HG02870 (cell line): ENCODE data around the gene LZTR1.

Experiments
- ATAC-seq: cut with Tn5 transposase; IDR thresholded peaks from one replicate; pipeline ENCODE4 v1.9.1; 2021; ENCODE audit warnings: mild to moderate bottlenecking, moderate library complexity; ENCODE audit not compliant: unreplicated experiment

Gene LZTR1

DNA sequence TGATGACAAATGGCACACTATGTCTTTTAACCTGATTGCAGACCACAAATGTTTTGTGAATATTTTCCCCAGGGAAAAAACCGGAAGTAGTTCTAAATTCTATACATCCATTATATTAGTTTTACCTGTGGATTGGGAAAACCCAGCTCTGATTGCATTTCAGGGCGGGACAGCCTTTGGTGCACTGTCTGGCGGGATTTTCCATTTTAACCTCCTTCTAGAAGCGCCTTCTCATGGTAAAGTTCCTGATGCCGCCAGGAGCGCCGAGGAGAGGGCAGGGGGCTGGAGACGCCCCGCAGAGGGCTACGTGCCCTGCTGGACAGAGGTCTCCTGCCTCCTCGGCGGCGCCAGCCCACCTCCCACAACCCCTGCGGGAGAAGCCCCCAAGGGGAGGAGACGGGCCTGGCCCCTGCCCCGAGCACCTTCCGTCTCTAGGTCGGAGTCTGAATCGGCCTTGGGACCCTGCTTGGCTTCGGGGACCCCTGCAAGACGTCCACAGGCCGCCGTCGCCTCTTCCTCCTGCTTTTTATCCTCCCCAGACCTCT lies 31.6 kb downstream of the LZTR1 start:
- ATAC-seq, result no peak

DNA sequence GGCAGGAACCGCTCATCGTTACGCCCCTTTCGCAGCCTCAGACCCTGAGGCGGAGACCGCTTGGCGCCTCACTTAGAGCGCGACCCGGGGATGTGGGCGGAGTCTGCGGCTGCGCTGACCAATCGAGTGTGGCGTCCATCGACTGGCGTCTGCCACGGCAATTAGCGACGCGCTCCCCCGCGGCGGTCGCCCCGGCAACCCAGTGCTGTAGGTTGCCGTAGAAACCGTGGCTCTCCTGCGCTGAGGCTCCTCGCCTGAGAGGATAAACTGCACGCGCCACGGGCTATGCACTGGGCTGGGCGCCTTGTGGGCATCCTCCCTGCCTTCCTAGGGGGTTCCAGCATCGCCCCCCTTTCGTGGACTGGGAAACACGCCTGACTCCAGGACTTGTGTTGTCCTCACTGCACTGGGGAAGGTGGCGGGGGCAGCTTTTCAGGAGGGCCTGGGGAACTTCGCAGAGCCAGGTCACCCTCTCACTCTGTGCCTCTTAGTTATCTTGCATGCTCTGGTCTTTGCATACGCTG lies 32.2 kb downstream of the LZTR1 start:
- ATAC-seq, result peak; percentile 66

DNA sequence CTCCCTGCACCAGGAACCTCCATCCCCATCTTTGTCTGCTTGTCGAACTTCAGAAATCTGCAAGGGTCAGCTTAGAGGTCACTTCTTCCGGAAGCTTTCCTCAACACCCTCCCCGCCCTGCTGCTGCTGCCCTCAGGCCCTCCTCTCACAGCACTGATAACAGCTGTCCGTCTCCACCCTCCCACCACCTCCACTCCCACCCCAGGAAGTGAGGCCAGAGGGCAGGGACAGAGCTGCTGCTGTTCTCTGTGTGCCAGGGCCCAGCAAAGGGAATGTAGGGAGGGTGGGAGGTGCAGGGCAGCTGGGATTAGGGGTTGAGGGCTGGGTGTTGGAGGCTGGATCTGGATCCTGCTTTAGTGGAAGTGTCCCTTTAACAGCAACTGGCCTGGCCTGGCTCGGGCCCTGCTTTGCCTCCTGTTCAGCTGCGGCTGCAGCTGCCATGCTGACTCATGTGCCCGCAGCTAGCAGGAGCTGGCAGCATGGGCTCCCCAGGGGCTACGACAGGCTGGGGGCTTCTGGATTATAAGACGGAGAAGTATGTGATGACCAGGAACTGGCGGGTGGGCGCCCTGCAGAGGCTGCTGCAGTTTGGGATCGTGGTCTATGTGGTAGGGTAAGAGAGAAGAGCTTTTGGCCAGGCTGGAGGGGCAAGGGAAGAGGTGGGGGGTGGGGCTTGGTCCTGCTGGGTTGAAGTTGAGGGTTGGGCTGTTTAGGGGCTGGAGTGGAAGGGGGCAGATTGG lies 32.8 kb downstream of the LZTR1 start, which contains the start of gene P2RX6:
Gene P2RX6 (plus strand): TSS at position 440 of the 740 bp plus-strand sequence. CDS start 10 bp downstream, at position 450.
- ATAC-seq, result no peak

DNA sequence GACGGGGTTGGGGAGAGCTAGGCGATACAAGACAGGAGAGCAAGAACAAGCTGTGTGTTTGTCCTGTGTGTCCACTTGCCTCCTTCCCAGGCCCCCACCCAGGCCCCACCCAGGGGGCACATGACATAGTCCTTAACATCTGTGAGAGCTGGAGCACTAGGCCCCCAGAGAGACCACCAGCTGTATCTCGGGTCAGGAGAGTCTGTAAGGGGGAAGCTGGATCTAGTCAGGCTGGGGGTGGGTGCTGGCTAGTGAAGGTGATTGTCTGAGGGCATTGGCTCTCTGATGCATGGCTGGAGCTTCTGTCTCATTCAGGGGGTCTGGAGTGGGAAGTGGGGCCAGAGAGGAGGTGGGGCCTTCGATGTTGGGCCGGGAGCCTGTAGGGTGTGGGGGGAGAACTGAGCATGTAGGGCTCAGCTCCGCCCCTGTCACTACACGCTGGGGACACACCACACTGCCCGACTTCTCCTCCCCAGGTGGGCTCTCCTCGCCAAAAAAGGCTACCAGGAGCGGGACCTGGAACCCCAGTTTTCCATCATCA lies 33.4 kb downstream of the LZTR1 start:
- no peak for ATAC-seq

DNA sequence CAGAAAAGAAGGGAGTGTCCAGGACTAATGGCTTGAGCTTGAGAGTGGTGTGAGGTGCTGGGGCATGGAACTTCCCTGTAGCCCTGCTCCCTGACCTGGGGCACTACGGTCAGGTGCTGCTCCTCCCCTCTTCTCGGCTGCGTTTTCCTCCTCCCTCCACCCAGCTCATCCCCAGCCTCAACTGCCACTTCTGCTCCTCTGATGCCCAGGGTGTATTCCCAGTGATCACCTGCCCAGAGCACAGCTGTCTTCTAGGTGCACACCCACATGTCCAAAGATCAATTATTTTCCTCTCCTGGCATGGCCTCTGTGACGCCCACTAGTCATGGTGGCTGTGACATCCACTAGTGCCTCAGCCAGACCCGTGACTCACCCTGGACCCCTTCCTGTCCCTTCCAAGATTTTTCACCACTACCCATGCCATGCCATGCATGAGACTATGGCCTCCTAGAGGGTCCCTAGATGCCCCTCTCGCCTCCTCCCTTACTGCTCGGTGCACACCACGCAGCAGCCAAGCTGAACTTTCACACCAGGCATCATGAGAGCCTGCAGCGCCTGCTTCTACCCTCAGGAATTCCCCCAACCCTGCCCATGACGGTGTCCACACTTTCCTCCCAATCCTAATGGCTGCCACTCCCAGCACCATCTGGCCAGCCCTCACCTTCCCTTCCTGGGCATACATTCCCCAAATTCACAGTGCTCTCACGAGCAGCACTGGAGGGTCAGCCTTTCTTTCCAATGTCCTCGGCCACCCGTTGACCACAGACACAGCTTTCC lies 34.7 kb downstream of the LZTR1 start:
- ATAC-seq, result no peak

DNA sequence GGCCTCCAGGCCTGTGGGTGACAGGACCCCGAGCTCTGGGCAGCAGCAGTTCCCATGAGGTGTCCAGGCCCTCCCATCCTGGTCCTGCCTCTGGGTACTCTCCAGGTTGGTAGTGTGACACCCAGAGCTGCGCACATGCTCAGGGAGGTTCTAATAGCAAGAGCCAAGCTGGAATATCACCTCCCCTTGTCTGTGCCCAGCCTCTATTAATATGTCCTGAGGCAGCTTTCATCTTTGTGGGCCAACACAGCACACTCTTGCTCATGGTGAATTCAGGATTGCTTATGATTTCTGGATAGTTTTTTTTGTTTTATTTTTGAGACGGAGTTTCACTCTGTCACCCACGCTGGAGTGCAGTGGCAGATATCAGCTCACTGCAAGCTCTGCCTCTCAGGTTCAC lies 36.2 kb downstream of the LZTR1 start:
- no peak for ATAC-seq

DNA sequence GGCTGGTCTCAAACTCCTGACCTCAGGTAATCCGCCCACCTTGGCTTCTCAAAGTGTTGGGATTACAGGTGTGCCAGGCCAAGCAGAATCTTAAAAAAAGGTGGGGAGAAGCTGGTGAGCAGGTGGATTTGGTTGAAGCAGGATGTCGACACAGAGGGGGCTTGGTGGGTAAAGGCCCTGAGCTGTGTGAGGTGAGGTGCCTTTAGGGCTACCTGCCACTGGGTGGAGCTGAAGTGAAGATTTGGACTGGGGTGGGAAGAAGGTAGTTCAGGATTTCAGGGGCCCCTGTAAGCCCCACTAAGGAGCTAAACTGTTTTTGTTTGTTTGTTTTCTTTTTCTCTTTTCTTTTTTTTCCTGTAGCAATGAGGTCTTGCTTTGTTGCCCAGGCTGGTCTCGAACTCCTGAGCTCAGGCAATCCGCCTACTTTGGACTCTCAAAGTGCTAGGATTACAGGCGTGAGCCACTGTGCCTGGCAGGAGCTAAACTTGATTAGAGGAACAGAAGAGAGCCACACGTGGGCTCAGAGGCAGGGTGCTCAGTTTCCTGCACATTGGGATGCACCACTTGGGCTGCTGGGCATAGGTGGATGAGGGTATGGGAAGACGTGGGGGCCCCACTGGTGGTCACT lies 38.8 kb downstream of the LZTR1 start:
- no peak for ATAC-seq

DNA sequence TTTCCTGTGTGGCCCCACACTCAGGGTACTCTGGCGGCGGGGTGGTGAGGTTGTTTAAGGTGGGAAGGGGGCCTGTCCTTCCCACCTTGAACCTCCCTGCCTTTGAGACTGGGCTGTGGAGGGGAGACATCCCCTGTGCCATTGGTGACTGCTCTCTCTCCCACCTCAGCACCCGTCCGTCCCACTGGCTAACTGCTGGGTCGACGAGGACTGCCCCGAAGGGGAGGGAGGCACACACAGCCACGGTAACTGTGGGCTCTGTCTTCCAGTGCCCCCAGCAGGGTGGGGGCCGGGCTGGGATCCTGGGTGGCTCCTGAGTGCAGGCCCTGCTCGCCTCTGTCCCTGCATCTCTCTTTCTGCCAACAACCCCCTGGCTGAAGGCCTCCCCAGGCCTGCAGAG lies 40.4 kb downstream of the LZTR1 start:
- ATAC-seq, result no peak

DNA sequence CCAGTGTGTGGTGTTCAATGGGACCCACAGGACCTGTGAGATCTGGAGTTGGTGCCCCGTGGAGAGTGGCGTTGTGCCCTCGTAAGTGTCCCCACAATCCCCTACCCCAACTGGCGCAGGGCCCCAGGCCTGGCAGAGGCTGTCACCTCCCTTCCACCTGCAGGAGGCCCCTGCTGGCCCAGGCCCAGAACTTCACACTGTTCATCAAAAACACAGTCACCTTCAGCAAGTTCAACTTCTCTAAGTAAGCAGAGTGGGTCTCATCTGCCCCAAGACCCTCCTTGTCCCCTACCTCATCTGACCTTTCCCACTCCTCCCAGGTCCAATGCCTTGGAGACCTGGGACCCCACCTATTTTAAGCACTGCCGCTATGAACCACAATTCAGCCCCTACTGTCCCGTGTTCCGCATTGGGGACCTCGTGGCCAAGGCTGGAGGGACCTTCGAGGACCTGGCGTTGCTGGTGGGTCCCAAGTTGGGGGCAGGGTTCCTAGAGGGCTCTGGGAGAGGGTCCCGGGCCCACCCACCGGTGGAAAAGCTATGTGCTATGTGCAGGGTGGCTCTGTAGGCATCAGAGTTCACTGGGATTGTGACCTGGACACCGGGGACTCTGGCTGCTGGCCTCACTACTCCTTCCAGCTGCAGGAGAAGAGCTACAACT lies 41.0 kb downstream of the LZTR1 start:
- no peak for ATAC-seq

DNA sequence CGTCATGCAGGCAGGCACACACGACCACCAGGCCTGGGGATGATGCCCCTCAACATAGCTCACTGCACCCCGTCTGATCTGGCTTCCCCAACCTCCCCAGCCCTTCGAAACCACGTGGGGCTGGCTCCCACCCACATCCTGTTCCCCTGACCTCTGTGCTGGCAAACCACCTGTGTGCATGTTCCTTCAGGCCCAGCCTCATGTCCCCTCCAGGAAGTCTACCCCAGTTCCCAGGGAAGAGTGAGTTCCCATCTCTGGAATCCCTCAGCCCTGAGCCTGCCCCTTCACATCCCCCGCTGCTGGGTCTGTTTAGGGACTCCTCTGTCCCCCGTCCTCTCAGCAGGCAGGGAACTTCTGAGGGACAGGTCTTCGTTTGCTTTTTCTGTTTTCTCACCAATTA lies 43.2 kb downstream of the LZTR1 start:
- no peak for ATAC-seq

DNA sequence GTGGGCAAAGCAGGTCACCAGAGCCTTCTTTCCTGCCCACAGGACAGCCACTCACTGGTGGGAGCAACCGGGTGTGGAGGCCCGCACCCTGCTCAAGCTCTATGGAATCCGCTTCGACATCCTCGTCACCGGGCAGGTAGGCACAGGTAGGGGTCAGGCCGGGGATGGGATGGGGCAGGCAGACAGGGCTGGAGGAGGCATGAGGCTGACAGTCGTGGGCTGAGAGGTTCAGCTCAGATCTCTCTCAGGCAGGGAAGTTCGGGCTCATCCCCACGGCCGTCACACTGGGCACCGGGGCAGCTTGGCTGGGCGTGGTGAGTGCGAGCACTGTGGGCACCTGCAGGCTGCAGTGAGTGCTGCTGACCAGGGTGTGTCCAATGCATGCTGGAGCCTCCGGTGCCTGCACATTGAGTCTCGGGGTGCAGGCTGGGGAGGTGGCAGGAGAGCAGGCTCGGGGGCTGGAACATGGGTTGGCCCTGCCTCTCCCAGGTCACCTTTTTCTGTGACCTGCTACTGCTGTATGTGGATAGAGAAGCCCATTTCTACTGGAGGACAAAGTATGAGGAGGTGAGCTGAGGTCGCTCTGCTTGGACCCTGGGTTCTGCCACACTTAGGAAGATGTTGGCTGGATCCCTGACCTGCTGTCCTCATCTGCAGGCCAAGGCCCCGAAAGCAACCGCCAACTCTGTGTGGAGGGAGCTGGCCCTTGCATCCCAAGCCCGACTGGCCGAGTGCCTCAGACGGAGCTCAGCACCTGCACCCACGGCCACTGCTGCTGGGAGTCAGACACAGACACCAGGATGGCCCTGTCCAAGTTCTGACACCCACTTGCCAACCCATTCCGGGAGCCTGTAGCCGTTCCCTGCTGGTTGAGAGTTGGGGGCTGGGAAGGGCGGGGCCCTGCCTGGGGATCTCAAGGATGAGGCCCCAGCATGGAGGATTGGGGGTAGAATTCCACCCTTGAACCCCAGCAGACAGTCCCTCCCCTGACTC lies 44.0 kb downstream of the LZTR1 start:
- ATAC-seq, result no peak

DNA sequence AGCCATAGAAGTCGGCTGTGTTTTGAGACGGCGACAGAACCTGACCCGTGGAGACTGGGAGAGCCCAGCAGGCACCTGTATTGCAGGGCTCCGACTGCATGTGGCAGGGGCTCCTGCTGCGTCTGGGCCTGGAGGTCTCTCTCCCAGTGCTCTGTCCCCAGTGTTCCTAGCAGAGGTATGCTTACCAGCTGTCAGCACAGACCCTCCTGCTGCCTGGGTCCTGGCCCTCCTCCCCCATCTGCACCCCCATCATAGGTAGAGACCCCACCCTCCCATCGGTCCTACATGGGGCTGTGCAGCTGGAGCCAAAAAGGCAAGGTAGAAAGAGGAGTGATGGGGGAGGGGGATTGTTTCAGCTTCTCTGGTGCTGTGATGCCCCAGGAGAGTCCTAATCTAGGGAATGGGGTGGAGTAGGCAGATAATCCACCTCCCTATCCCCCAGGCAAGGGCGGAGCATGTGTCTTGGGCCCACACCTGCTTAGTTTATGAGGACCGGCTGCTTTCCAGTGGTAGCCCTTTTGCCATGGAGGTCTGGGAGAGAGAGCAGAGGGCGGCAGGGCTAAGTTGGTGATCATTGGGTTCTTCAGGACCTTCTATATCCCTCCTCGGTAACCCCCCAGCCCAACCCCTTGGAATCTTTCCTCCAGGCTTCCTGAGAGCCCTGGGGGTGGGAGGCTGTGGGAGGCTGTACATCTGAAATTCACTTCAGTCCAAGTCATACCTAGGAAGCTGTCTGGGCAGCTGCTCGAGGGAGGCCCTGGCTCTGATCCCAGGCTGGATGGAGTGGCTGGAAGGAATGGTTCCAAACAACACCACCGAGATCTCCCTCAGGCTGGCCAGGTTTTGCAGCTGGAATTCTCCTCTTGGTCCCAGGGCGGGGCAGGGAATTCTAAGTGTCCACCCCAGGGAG lies 44.9 kb downstream of the LZTR1 start:
- ATAC-seq, result no peak

DNA sequence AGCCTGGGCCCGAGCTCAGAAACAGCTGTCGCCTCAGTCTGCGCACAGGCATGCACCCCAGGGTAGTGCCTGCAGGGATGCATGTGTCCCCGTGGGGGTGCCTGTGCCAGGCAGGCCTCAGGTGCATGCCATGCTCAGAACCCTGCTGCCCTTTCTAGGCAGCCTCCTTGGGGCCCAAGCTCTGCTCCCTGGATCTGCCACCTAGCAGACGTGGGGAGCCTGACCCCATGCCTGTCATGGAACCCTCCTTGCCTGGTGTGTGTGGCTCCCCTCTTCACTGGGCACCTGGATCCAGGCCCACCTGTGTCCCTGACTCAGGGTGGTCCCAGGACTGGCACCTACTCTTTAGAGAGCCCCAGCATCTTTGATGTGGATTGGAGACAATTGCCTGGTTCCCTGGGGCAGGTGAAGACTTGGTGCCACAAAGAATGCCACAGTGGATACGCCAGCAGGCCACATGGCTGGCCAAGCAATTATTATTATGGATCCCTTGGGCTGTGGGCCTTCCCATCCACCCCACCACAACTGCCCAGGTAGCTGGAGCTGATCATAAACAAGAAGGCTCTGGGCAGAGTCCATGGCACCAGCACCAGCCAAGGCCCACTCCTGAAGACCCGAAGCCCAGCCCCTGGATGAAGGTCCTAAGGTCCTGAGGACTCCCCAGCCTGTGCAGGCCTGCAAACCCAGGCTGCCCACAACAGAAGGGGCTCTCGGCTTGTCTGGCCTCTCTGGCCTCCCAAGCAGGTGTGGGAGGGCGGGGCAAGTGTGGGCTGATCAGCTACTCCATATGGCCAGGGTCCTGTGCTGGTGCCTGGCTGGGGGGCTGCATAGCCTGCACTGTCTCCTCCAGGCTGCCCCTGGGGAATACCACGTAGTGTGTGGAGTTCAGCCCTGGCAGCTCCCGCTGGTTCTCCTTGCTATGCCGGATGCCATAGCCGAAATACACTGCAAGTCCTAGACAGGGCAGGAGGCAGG lies 46.5 kb downstream of the LZTR1 start:
- ATAC-seq, result no peak

DNA sequence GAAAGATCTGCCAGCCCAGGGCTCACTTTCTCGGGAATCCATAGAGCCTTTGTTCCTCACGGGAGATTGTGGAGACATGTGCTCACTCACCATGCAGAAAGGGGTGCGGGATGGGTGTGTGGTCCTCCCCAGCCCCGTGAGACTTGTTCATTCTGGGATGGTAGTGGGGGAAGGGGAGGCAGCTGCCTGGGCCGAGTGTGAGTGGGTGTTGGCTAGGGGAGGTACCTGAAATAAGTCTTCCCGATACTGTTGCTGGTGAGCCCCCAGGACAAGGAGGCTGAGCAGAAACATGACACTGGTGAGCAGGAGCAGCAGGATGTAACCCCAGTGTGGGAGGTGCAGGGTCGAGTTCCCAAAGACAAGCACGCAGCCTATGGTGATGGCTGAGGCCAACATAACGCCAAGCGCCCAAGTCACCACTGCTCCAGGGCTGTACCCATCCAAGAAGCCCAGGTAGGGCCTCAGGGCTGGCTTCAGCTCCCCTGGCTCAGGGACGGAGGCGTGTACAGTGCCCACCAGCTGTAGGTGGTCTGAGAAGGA lies 47.5 kb downstream of the LZTR1 start:
- no peak for ATAC-seq

DNA sequence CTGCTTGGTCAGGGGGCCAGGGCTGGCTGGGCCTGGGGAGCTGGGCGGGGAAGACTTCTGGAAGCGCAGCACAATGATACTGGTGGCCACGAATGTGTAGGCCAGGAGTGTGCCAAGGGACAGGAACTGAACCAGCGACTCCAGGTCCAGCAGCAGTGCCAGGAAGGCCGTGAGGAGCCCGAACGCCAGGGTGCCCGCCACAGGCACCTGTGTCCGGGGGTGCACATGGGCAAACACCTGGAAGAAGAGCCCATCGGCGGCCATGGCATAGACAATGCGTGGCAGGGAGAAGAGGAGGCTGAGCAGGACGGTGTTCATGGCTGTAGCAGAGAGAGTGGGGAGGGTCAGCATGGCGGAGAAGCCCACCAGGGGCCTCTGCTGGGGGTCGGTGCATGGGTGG lies 47.9 kb downstream of the LZTR1 start:
- ATAC-seq, result no peak

DNA sequence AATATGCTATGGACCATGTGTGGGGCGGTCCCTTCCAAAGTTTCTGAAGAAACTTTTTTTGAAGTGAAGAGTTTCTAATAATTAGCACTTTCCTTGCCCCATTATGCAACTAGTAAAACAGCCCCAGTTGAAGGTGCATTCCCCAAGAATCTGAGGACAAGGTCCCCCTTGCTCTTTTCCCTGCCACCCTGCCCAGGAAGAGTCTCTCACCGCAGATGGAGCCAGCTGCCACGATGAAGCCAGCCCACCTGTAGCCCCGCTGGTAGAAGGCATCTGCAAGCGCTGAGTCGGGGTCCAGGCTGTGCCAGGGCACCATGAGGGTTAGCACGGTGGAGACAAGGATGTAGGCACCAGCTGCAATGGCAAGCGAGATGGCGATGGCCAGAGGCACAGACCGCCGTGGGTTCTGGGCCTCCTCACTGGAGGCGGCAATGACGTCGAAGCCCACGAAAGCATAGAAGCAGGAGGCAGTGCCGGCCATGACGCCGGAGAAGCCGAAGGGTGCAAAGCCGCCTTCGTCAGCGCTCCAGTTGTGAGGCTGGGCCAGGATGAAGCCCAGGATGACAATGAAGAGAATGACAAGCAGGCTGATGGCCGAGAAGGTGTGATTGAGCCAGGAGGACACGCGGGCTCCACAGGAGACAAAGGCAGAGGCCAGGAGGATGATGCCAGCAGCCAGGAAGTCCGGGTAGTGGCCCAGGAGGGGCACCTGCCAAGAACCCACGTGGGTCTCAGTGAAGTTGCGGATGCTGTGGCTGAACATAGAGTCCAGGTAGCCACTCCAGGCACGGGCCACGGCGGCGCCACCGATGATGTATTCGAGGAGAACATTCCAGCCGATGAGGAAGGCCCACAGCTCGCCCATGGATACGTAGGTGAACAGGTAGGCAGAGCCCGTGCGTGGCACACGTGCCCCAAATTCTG lies 48.8 kb downstream of the LZTR1 start:
- no peak for ATAC-seq
